ENCODE measurements around the gene POLG.

Gene POLG

GRCh38 chr15:89326316-89326715, 8.3 kb downstream of the POLG start:
- no peak for DNase-seq (ENCODE audit: low read depth)

GRCh38 chr15:89325039-89325803, 9.4 kb downstream of the POLG start:
- DNase-seq (ENCODE audit: low read depth): no peak

- DNase-seq (ENCODE audit: low read depth): no peak
Measured at GRCh38 chr15:89323825-89324224, 10.8 kb downstream of the POLG start.

GRCh38 chr15:89322822-89323221, 11.8 kb downstream of the POLG start:
- no peak for DNase-seq (ENCODE audit: low read depth)

DNA sequence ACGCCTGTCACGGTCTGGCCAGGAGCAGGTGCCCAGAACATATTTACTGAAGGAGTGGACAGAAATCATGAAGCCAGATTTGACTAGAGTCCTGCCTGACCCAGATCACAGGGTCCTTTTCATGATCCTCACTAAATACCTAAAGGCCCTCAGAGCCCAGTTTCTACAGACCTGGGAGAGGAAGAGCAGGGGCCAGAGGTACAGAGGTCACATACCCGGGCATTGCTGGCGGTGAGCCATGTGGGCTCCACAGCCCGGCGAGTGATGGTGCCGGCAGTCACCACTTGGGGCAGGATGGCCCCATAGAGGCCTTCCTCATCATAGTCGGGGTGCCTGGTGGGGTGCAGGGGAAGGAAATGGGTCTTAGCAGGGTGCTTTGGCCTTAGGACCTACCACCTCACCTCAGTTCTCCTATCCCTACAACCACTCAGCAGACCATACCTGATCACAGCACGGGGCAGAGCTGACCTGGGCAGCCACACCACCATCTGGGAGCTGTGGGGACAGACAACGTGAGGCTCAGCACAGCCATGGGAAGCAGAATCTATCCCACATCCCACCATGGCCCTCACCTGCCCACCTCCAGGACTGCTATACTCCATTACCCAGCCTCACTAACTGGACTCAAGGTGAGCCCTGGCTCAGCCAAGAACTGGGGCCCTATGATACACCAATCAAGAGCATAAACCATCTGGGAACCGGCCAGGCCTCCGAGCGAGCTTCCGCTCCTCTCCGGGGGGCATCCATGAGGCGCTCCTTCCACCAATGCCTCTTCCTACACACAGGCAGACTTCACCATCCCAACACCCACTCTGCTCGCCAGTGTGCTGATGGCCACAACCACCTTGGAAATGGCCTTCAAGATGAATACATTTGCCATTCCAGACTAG, 12.9 kb downstream of the POLG start:
- no peak for DNase-seq (ENCODE audit: low read depth)

GRCh38 chr15:89320200-89320599, 14.4 kb downstream of the POLG start:
- DNase-seq (ENCODE audit: low read depth): no peak

DNA sequence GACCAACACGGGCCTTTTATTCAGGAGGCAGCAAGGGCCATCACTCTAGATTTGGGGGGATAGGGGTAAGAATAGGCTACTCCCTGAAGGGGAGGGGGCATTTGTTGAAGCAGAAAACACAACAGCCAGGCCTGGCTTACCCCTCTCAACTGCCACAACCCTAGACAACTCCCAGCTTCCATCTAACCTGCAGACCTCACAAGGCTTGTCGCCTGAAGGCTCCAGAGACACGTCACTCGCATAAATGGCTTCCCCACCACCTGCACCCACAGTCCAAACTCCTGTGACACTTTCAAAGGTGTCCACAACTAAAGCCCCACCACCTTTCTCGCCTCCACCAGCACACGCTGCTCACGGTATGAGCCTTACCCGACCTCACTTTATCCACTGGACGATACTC, 14.9 kb downstream of the POLG start:
- DNase-seq (ENCODE audit: low read depth): no peak

DNA sequence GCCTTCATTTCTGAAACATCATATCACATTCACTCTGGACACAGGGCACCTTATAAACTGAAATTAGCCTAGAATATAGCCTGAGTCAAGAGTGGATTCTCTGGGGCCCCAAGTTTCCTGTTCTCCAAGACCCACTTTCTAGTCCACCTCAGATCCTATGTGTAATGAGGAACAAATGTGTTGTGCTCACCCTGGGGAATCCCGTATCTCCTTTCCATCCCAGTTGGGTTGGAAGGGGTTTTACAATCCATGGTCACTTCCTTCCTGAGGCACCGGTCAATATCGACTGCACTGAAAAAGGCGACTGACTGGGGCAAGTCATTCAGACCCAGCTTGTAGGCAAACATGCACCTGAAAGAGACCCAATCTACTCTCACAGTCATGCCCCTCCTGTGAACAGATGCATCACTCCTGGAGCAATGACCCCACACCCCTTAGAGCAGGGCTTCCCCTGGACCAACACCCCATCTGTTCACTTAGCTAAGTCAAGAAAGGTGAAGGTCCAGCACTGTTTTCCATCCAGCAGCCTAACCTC, 17.4 kb downstream of the POLG start:
- DNase-seq (ENCODE audit: low read depth): no peak

DNA sequence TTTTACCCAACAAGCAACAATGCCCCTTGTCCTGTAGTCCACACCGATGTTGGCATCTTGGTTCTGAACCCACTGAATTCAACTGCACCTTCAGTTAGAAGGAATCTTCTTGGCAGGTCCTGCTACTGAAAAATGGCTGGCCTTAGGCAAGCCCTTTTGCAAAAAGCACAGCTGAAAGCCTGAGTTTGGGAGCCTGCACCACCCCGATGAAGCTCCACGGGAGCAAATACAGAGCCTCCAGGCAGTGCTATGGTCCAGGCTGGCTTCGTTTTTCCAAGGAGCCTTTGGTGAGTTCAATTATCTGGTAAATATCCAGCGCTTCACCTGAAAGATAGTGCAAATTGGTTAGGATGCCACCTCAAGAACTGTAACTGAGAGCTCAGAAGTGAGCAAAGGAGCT, 18.1 kb downstream of the POLG start:
- no peak for DNase-seq (ENCODE audit: low read depth)

DNA sequence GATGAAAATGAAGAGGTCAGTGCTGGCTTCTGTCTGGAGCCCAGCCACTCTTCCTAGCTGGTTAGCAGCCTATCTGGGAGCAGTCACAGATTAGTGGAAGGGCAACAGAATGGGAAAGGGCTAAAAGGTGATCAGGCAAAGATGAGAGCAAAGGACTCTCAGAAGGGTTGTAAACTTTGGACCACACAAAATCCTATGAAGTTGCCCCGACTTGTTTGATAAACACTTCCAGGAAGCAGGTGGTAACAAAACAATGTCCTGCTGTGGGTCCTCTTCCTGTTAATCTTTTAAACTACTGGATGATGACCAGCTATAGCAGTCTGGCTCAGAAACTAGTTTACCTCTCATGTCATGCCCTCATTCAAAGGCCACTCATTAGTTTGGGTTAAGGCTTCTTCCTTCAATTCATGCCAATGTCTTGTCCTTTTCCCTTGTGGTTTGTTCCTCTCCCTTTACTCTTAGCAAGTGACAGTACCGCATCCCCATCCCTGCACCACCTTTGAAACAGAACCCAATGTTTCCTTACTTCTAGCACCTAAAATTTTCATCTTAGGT, 19.2 kb downstream of the POLG start:
- DNase-seq (ENCODE audit: low read depth): no peak

- DNase-seq (ENCODE audit: low read depth): no peak
Measured at GRCh38 chr15:89309993-89310392, 24.6 kb downstream of the POLG start.

GRCh38 chr15:89308236-89308635, 26.4 kb downstream of the POLG start:
- no peak for DNase-seq (ENCODE audit: low read depth)

- DNase-seq (ENCODE audit: low read depth): peak; percentile 36
Measured at GRCh38 chr15:89307791-89308190, 26.8 kb downstream of the POLG start.

DNA sequence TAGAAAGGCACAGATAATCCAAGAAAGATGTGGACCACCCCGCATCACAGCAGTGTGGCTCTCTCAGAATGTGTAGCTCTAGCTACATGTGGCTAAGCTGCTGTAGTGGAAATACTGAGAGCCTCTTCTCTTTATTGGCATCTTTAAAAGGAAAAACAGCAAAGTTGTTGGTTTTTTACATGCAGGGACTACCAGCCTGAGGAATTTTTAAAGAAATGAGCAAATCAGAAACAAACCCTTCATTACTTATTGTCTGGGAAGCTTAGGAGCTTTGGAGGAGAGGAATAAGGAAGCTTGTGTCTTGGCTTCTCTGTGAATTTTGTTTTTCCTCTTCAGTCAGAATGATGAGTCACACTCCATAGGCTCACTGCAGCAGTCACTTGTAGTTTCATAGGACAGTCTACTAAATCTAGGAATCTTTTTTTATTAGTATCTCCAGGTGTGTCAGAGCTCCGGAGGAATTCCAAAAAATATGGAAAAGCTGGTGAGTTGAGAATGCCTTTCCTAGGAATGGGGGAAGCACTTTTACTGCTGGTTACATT, 27.5 kb downstream of the POLG start:
- no peak for DNase-seq (ENCODE audit: low read depth)

DNA sequence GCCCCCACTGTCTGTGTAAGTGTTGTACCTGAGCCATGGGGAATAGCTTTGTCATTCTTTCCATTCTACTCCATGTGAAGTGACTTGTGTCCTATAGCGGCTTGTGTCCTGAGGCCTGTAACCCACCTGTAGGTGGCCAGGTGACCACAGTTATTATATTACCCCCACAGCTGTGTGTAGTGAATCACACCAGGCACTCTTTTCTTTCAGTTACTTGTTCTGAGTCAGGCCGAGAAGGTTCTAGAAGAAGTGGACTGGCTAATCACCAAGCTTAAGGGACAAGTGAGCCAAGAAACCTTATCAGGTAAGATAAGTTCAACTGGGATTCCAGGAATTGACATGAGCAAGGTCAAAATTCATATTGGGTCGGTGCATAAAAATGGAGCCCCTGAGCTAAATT, 29.2 kb downstream of the POLG start:
- DNase-seq (ENCODE audit: low read depth): no peak

- DNase-seq (ENCODE audit: low read depth): no peak
Measured at GRCh38 chr15:89303986-89304385, 30.6 kb downstream of the POLG start.

GRCh38 chr15:89301304-89302089, 33.1 kb downstream of the POLG start:
- no peak for DNase-seq (ENCODE audit: low read depth)

- peak; percentile 12 for DNase-seq (ENCODE audit: low read depth)
Measured at GRCh38 chr15:89299896-89300295, 34.7 kb downstream of the POLG start.

DNA sequence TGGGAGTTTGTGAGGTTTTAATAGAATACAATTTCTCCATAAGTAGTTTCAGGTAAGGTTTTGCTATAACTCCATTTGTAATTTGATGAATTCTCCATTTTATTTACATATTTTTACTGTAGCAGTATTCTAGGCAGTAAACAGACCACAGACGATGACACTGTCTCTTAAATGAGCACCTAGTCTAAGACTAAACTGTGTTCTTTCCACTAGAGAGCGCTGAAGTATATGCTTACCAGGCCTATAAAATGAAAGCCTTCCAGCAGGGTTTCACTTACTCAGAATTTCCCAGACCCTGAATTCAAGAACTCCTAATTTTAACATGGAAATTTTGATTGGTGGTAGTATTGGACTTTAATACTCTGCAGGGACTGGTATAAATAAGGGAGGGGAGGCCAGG, 41.6 kb downstream of the POLG start:
- DNase-seq (ENCODE audit: low read depth): no peak

- no peak for DNase-seq (ENCODE audit: low read depth)
Measured at GRCh38 chr15:89291934-89292438, 42.6 kb downstream of the POLG start.

DNA sequence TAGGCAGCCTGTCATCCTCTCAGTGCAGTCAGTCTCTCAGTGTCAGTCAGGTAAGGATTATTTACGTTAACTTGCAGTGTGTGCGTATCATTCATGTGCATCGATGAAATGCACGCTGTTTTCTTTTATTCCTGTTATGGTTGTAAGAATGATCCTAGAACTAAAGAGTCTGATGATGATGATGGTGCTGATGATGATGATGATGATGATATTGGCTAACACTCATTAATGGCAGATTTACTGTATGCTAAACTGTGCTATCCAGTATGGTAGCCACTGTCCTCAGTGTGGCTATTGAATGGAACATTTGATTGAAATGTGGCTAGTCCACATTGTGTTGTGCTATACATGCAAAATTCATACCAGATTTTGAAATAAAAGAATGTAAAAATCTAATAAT, 51.4 kb downstream of the POLG start:
- DNase-seq (ENCODE audit: low read depth): no peak
